SK-N-SH (cell line): Measurements from ENCODE around the gene PLB1.

Source experiments
- CTCF ChIP-seq: fragments of 200-600 bp; sonication (generic); IDR thresholded peaks from 2 replicates; pipeline ENCODE4 v1.6.1; 2017; ENCODE audit warnings: antibody characterized with exemption, mild to moderate bottlenecking, moderate library complexity
- RAD21 ChIP-seq: IDR thresholded peaks from 2 replicates; pipeline ENCODE4 v1.6.1; 2012; ENCODE audit warnings: mild to moderate bottlenecking, low read length
- REST ChIP-seq: IDR thresholded peaks from 2 replicates; pipeline ENCODE4 v1.6.1; 2012; ENCODE audit warnings: mild to moderate bottlenecking, low read depth, low read length, moderate library complexity
- SMC3 ChIP-seq: IDR thresholded peaks from 2 replicates; pipeline ENCODE4 v1.6.1; 2012; ENCODE audit warnings: low read depth, low read length, improper control_type of control experiment
- TAF1 ChIP-seq: IDR thresholded peaks from 2 replicates; pipeline ENCODE4 v1.6.1; 2012; ENCODE audit warnings: low read depth, mild to moderate bottlenecking, low read length, moderate library complexity, borderline replicate concordance
- ZBTB33 ChIP-seq: IDR thresholded peaks from 2 replicates; pipeline ENCODE4 v1.4.0; 2012; ENCODE audit warnings: low read depth, borderline replicate concordance

- no peak for TF ChIP-seq TAF1
- TF ChIP-seq REST = no peak
- no peak for TF ChIP-seq CTCF
- no peak for TF ChIP-seq RAD21
- TF ChIP-seq SMC3 = no peak
- TF ChIP-seq ZBTB33 = no peak
These were observed 197.4 kb downstream of the PLB1 start for GRCh38 chr2:28693223-28693622.
